H1 (cell line): Measurements from ENCODE around the gene AHDC1. TPM values are rescaled to one million over a fixed set of nuclear protein-coding genes. Genes with fewer than 3 reads are reported as not detected.

Source experiments
- CTCF ChIA-PET: fragments of 300-600 bp; sonication (Branson Sonifier 250); formaldehyde crosslinking; loops from one replicate; lab custom pipeline; 2021; ENCODE audit not compliant: partially characterized antibody; lab: Charles Lee
- POLR2A ChIA-PET: fragments of 300-600 bp; sonication (Branson Sonifier 250); formaldehyde crosslinking; loops from one replicate; lab custom pipeline; 2021; ENCODE audit warnings: inconsistent platforms; ENCODE audit not compliant: partially characterized antibody; lab: Charles Lee
- DNase-seq, 2 experiments: peaks; one replicate each; pipeline versions ENCODE4 v3.0.0 to v3.0.0-alpha.2; 2010 to 2022; ENCODE audit warnings: low spot score in 2 of 2, low read depth in 1 of 2, mixed read lengths in 1 of 2
- FAIRE-seq: peaks from 2 replicates; lab custom pipeline; 2011; peaks lifted over from hg19 to GRCh38; lab: Jason Lieb, UNC
- H2AFZ ChIP-seq: 2 replicates; pipeline ENCODE4 v1.8.1; 2012; ENCODE audit warnings: low read length, inconsistent platforms
- H2AK5ac ChIP-seq: 2 replicates; pipeline ENCODE4 v1.6.1; 2013; ENCODE audit warnings: low read depth, low read length
- H2BK120ac ChIP-seq: replicated peaks from 2 replicates; pipeline ENCODE3; 2013; ENCODE audit warnings: low read depth, low read length, inconsistent platforms
- H2BK12ac ChIP-seq: 2 replicates; pipeline ENCODE4 v1.6.1; 2013; ENCODE audit warnings: low read depth, low read length
- H2BK15ac ChIP-seq: 2 replicates; pipeline ENCODE4 v1.6.1; 2013; ENCODE audit warnings: low read length
- H2BK20ac ChIP-seq: 2 replicates; pipeline ENCODE4 v1.6.1; 2013; ENCODE audit warnings: low read length
- H2BK5ac ChIP-seq: 2 replicates; pipeline ENCODE4 v1.6.1; 2013; ENCODE audit warnings: low read depth, low read length
- H3K14ac ChIP-seq: 2 replicates; pipeline ENCODE4 v1.6.1; 2013; ENCODE audit warnings: inconsistent platforms; ENCODE audit not compliant: insufficient read length
- H3K18ac ChIP-seq: 2 replicates; pipeline ENCODE4 v1.6.1; 2013; ENCODE audit warnings: low read length; ENCODE audit errors: extremely low read depth
- H3K23ac ChIP-seq: 2 replicates; pipeline ENCODE4 v1.6.1; 2013; ENCODE audit warnings: inconsistent platforms; ENCODE audit not compliant: insufficient read length
- H3K23me2 ChIP-seq: 2 replicates; pipeline ENCODE4 v1.6.1; 2013; ENCODE audit warnings: low read depth, low read length
- H3K27ac ChIP-seq: 2 replicates; pipeline ENCODE4 v1.6.1; 2011; ENCODE audit warnings: low read depth, low read length, inconsistent platforms
- H3K27me3 ChIP-seq, 4 experiments: replicated peaks in 1 of 4; 1 replicate in 1 of 4; 2 replicates in 3 of 4; pipeline versions ENCODE4 v1.6.1 to v1.8.1; 2011 to 2013; ENCODE audit warnings: low read length in 3 of 4, mild to moderate bottlenecking in 3 of 4, inconsistent platforms in 2 of 4, mixed read lengths in 2 of 4, moderate library complexity in 1 of 4; ENCODE audit not compliant: control insufficient read depth in 3 of 4, insufficient read depth in 3 of 4; ENCODE audit errors: extremely low read depth in 1 of 4
- H3K36me3 ChIP-seq, 4 experiments: 2 replicates each; pipeline versions ENCODE4 v1.6.1 to v1.8.1; 2011 to 2013; ENCODE audit warnings: mild to moderate bottlenecking in 4 of 4, low read length in 3 of 4, moderate library complexity in 2 of 4, control low read depth in 1 of 4, inconsistent platforms in 1 of 4; ENCODE audit not compliant: insufficient read depth in 4 of 4, control insufficient read depth in 2 of 4
- H3K4ac ChIP-seq: replicated peaks from 2 replicates; pipeline ENCODE3; 2013; ENCODE audit warnings: low read length, low read depth, mixed read lengths, inconsistent platforms; ENCODE audit not compliant: insufficient read length
- H3K4me1 ChIP-seq, 4 experiments: replicated peaks in 1 of 4; 1 replicate in 1 of 4; 2 replicates in 3 of 4; pipeline versions ENCODE4 v1.6.1 to v1.8.1; 2011 to 2013; ENCODE audit warnings: low read length in 3 of 4, inconsistent platforms in 2 of 4, mixed read lengths in 1 of 4; ENCODE audit not compliant: insufficient read depth in 4 of 4, control insufficient read depth in 3 of 4
- H3K4me2 ChIP-seq, 2 experiments: 2 replicates each; pipeline versions ENCODE4 v1.6.1 to v1.8.1; 2011 to 2013; ENCODE audit warnings: low read depth in 2 of 2, low read length in 2 of 2, control low read depth in 1 of 2, inconsistent platforms in 1 of 2, mild to moderate bottlenecking in 1 of 2; ENCODE audit not compliant: insufficient read depth in 1 of 2
- H3K4me3 ChIP-seq, 4 experiments: fragments of 200-600, 300-600 bp in 1 of 4; sonication (generic), shearing (Covaris generic), sonication (Bioruptor Twin) in 1 of 4; 2 replicates each; pipeline versions ENCODE4 v1.5.1 to v1.8.1; 2011 to 2016; ENCODE audit warnings: low read length in 4 of 4, low read depth in 3 of 4, control low read depth in 2 of 4, inconsistent platforms in 2 of 4, mild to moderate bottlenecking in 2 of 4, mixed read lengths in 1 of 4, moderate library complexity in 1 of 4; ENCODE audit not compliant: insufficient read depth in 2 of 4; ENCODE audit errors: extremely low read depth in 1 of 4
- H3K56ac ChIP-seq: replicated peaks from 2 replicates; pipeline ENCODE3; 2013; ENCODE audit warnings: low read depth, mild to moderate bottlenecking, mixed read lengths, low read length, inconsistent platforms; ENCODE audit not compliant: insufficient read length
- H3K79me1 ChIP-seq: 2 replicates; pipeline ENCODE4 v1.6.1; 2013; ENCODE audit warnings: low read depth, low read length, control low read depth
- H3K79me2 ChIP-seq, 2 experiments: 2 replicates each; pipeline versions ENCODE4 v1.6.1 to v1.8.1; 2012 to 2013; ENCODE audit warnings: low read length in 2 of 2, mild to moderate bottlenecking in 2 of 2, inconsistent platforms in 1 of 2; ENCODE audit not compliant: insufficient read depth in 2 of 2, control insufficient read depth in 1 of 2
- H3K9ac ChIP-seq, 4 experiments: replicated peaks in 1 of 4; 1 replicate in 1 of 4; 2 replicates in 3 of 4; pipeline versions ENCODE4 v1.6.1 to v1.8.1; 2011 to 2013; ENCODE audit warnings: low read depth in 3 of 4, low read length in 3 of 4, control low read depth in 2 of 4, mild to moderate bottlenecking in 2 of 4, moderate library complexity in 2 of 4, inconsistent platforms in 1 of 4; ENCODE audit errors: extremely low read depth in 1 of 4
- H3K9me3 ChIP-seq, 2 experiments: 2 replicates each; pipeline versions ENCODE4 v1.6.1 to v1.8.1; 2012 to 2013; ENCODE audit warnings: mild to moderate bottlenecking in 2 of 2, moderate library complexity in 2 of 2, control low read depth in 1 of 2, inconsistent platforms in 1 of 2, low read depth in 1 of 2, low read length in 1 of 2, mixed read lengths in 1 of 2; ENCODE audit not compliant: insufficient read depth in 2 of 2
- H4K20me1 ChIP-seq, 2 experiments: replicated peaks in 1 of 2; 2 replicates each; pipeline versions ENCODE3 to v1.8.1; 2011 to 2013; ENCODE audit warnings: inconsistent platforms in 2 of 2, low read length in 2 of 2, mild to moderate bottlenecking in 1 of 2; ENCODE audit not compliant: insufficient read depth in 2 of 2, control insufficient read depth in 1 of 2
- H4K5ac ChIP-seq: 2 replicates; pipeline ENCODE4 v1.6.1; 2013; ENCODE audit warnings: low read length, low read depth, mixed read lengths, inconsistent platforms; ENCODE audit not compliant: insufficient read length
- H4K8ac ChIP-seq: 2 replicates; pipeline ENCODE4 v1.8.0; 2013; ENCODE audit warnings: mild to moderate bottlenecking, moderate library complexity, low read length, inconsistent platforms; ENCODE audit not compliant: insufficient read depth; ENCODE audit errors: extremely low read depth
- H4K91ac ChIP-seq: replicated peaks from 2 replicates; pipeline ENCODE3; 2013; ENCODE audit warnings: low read length, mixed read lengths, inconsistent platforms; ENCODE audit not compliant: insufficient read length
- BCL11A ChIP-seq, 2 experiments: IDR thresholded peaks; one replicate each; pipeline ENCODE4 v1.6.1; 2011; ENCODE audit warnings: low read depth in 2 of 2, low read length in 2 of 2, mild to moderate bottlenecking in 2 of 2
- EGR1 ChIP-seq: IDR thresholded peaks from 2 replicates; pipeline ENCODE4 v1.6.1; 2011; ENCODE audit warnings: low read depth, low read length, borderline replicate concordance
- EZH2 ChIP-seq: fragments of 200-600 bp; sonication (generic); IDR thresholded peaks from 2 replicates; pipeline ENCODE4 v1.7.1; 2012; ENCODE audit warnings: low read depth, mild to moderate bottlenecking, moderate library complexity, low read length, inconsistent platforms; ENCODE audit not compliant: severe bottlenecking
- NRF1 ChIP-seq: IDR thresholded peaks from 2 replicates; pipeline ENCODE4 v1.6.1; 2011; ENCODE audit warnings: mild to moderate bottlenecking, low read depth, low read length, improper control_type of control experiment
- RBBP5 ChIP-seq: IDR thresholded peaks from 2 replicates; pipeline ENCODE4 v1.7.1; 2012; ENCODE audit warnings: low read depth, mild to moderate bottlenecking, inconsistent platforms, low read length, moderate library complexity, borderline replicate concordance
- RNF2 ChIP-seq: fragments of 200-900, 300-1000 bp; sonication (generic); IDR thresholded peaks from 2 replicates; pipeline ENCODE4 v1.7.1; 2016; ENCODE audit warnings: borderline replicate concordance, low read depth, mild to moderate bottlenecking, antibody characterized with exemption, low read length; ENCODE audit not compliant: poor library complexity, severe bottlenecking; ENCODE audit errors: missing control alignments
- TAF1 ChIP-seq: IDR thresholded peaks from 2 replicates; pipeline ENCODE4 v1.6.1; 2011; ENCODE audit warnings: mild to moderate bottlenecking, low read depth, low read length
- TBP ChIP-seq: IDR thresholded peaks from 2 replicates; pipeline ENCODE4 v1.6.1; 2011; ENCODE audit warnings: low read depth, low read length, improper control_type of control experiment
- WGBS, 2 experiments: shearing (Covaris generic) in 1 of 2; methylation state at CpG; one replicate each; pipeline versions ENCODE4 v1.1.6 to v1.1.7; 2013 to 2015; ENCODE audit warnings: low lambda C conversion rate in 2 of 2, mixed read lengths in 2 of 2, inconsistent platforms in 1 of 2, low coverage in 1 of 2, missing lambda C conversion rate in 1 of 2; ENCODE audit not compliant: insufficient replicate concordance in 2 of 2, insufficient coverage in 1 of 2, insufficient read length in 1 of 2; ENCODE audit errors: extremely low coverage in 1 of 2, missing lambda C conversion rate in 1 of 2; 5-methylcytosine and 5-hydroxymethylcytosine counted together
- polyA plus RNA-seq, 7 experiments: library from polyadenylated mRNA; depleted of rRNA in 3 of 7; stranded (reverse) in 5 of 7; unstranded in 2 of 7; fragments of >200 nt in 5 of 7; fragments of 200-250 nt in 2 of 7; gene quantifications; 1 replicate in 5 of 7; 2 replicates in 1 of 7; 4 replicates in 1 of 7; pipeline versions ENCODE4 v1.2.1 to v1.2.3, GENCODE V29; 2011 to 2013; ENCODE audit warnings: missing spikeins in 2 of 7, mixed read lengths in 2 of 7
- total RNA-seq: library from RNA; stranded (reverse); fragmentation: NEBNext Ultra II Directional; extraction: Animal tissue kit (Norgen Biotek cat#: 25700); gene quantifications from 2 replicates; pipeline ENCODE4 v1.2.1, GENCODE V29; 2021

AHDC1 gene
- total and polyA plus RNA-seq, 2 of the 8 experiments (the other 6 are each of a cell fraction or from before 2014, with no cell fraction given): 4.4 to 35.1 TPM

GRCh38 chr1:27618341-27619082, 14.6 kb upstream of the AHDC1 start:
- H4K20me1 ChIP-seq: peaks cover 0 to 2% of the 10 kb centered on the region in 2 experiments
- no peaks in the 10 kb centered on the region for H3K79me1 ChIP-seq
- H3K4me3 ChIP-seq: no peak overlapping the region
- H3K4ac ChIP-seq: no peak overlapping the region
- no peak overlapping the region for H3K56ac ChIP-seq
- H3K9ac ChIP-seq: no peak overlapping the region
- no peak for DNase-seq
- H3K9me3 ChIP-seq: no peaks in the 10 kb centered on the region
- no peak overlapping the region for H2BK15ac ChIP-seq
- H3K4me2 ChIP-seq: no peak overlapping the region
- no peak overlapping the region for H4K91ac ChIP-seq
- peaks cover 3 to 29% (median 14%) of the 10 kb centered on the region in 4 experiments for H3K4me1 ChIP-seq
- H4K5ac ChIP-seq: no peak overlapping the region
- no peak overlapping the region for H2BK12ac ChIP-seq
- WGBS, 2 experiments: 84% methylated on average over 14 of the region's 14 CpGs; no CpG with 5 or more reads in 1 of the 2 experiments
- no peak overlapping the region for H2BK120ac ChIP-seq
- no peak overlapping the region for H2AK5ac ChIP-seq
- CTCF ChIA-PET: interaction anchor here (0.6 to 37.8 kb wide), 13 partner anchors 8 to 318 kb away, joined by 3 to 1807 read pairs (median 6); partner anchors contain the start of genes AHDC1, CD164L2 and IFI6
- no peak overlapping the region for H4K8ac ChIP-seq
- H3K23me2 ChIP-seq: peaks cover 7% of the 10 kb centered on the region
- no peak overlapping the region for H2AFZ ChIP-seq
- H3K79me2 ChIP-seq: no peaks in the 10 kb centered on the region
- no peaks in the 10 kb centered on the region for H3K36me3 ChIP-seq
- 0 out of 2 replicates have a peak overlapping the region, but pooled peaks have one; percentile 13 for H2BK20ac ChIP-seq
- H3K14ac ChIP-seq: no peak overlapping the region
- H3K18ac ChIP-seq: no peak overlapping the region
- POLR2A ChIA-PET: interaction anchor here (0.8 kb wide), 1 partner anchor 29 kb away, joined by 3 read pairs; no protein-coding TSS in a partner anchor
- FAIRE-seq: no peak
- peaks cover 0 to 11% (median 6%) of the 10 kb centered on the region in 4 experiments; a peak in 2 of 7 replicates for H3K27me3 ChIP-seq
- no peak overlapping the region for H3K23ac ChIP-seq
- no peak overlapping the region for H2BK5ac ChIP-seq
- TF ChIP-seq TAF1: no peak
- TF ChIP-seq EGR1: no peak
- TF ChIP-seq RNF2: no peak
- no peak for TF ChIP-seq TBP
- TF ChIP-seq NRF1: no peak
- TF ChIP-seq BCL11A (IDR thresholded peaks at IDR 0.05; ENCODE audit: low read depth in 2 of 2, low read length in 2 of 2): no peak
- TF ChIP-seq RBBP5: no peak
- TF ChIP-seq EZH2: no peak
- H3K27ac ChIP-seq: no peak overlapping the region
